Tongue (tissue), 2 donors: Measurements from ENCODE around the gene TMEM131. TPM values are rescaled to one million over a fixed set of nuclear protein-coding genes. Genes with fewer than 3 reads are reported as not detected.
A peak's percentile ranks its signal among the peaks of the same experiment; 100 is the strongest.
"Not testable (repeated sequence)": the region's sequence is repeated elsewhere in the genome, so short reads cannot be mapped to it uniquely, and the experiment has no call there.

Source experiments
- DNase-seq: peaks from one replicate; pipeline ENCODE4 v3.0.0-alpha.2; 2015
- total RNA-seq: library from RNA; depleted of rRNA; stranded (reverse); fragments of >200 nt; gene quantifications from one replicate; pipeline ENCODE4 v1.2.3, GENCODE V29; 2014

Gene TMEM131
- total RNA-seq: 60.6 TPM

- peak; percentile 97 for DNase-seq
Observed at GRCh38 chr2:97995734-97996624, at the start of gene TMEM131. Gene TMEM131, minus strand, starts transcription at chr2:97995948. Its CDS starts 286 bp downstream, at chr2:97995662.

- DNase-seq: not testable (repeated sequence)
Observed at GRCh38 chr2:98044730-98045129, 49.0 kb upstream of the TMEM131 start.

- DNase-seq: no peak
Observed at GRCh38 chr2:98043101-98043500, 47.4 kb upstream of the TMEM131 start.

- no peak for DNase-seq
Observed at GRCh38 chr2:98040331-98040939, 44.7 kb upstream of the TMEM131 start.

GRCh38 chr2:98039085-98039756 is 43.5 kb upstream of the TMEM131 start:
- peak; percentile 14 for DNase-seq

GRCh38 chr2:98037666-98038336 is 42.1 kb upstream of the TMEM131 start:
- peak; percentile 28 for DNase-seq

- no peak for DNase-seq
Observed at GRCh38 chr2:98037206-98037605, 41.5 kb upstream of the TMEM131 start.

- DNase-seq: peak; percentile 77
Observed at GRCh38 chr2:98036349-98037000, 40.7 kb upstream of the TMEM131 start.

GRCh38 chr2:98034745-98035144 is 39.0 kb upstream of the TMEM131 start:
- no peak for DNase-seq

- DNase-seq: no peak
Observed at GRCh38 chr2:98032086-98032485, 36.3 kb upstream of the TMEM131 start.

GRCh38 chr2:98029718-98030222 is 34.0 kb upstream of the TMEM131 start:
- no peak for DNase-seq

GRCh38 chr2:98028931-98029717 is 33.4 kb upstream of the TMEM131 start:
- no peak for DNase-seq

GRCh38 chr2:98028101-98028561 is 32.4 kb upstream of the TMEM131 start:
- no peak for DNase-seq

GRCh38 chr2:98027538-98027937 is 31.8 kb upstream of the TMEM131 start:
- no peak for DNase-seq

GRCh38 chr2:98026927-98027522 is 31.3 kb upstream of the TMEM131 start:
- DNase-seq: peak; percentile 27

GRCh38 chr2:98026292-98026691 is 30.5 kb upstream of the TMEM131 start:
- DNase-seq: no peak

GRCh38 chr2:98025481-98026037 is 29.8 kb upstream of the TMEM131 start:
- DNase-seq: no peak

GRCh38 chr2:98022067-98022466 is 26.3 kb upstream of the TMEM131 start:
- DNase-seq: not testable (repeated sequence)

GRCh38 chr2:98020992-98021713 is 25.4 kb upstream of the TMEM131 start:
- DNase-seq: no peak
